GM23338 (cell line): Measurements from ENCODE around the gene PHKA2. TPM values are rescaled to one million over a fixed set of nuclear protein-coding genes. Genes with fewer than 3 reads are reported as not detected.

ENCODE experiments used
- ATAC-seq: fragments of 200-7000 bp; cut with Tn5 transposase; 3 replicates; pipeline ENCODE4 v1.9.1; 2020
- DNase-seq: peaks from one replicate; pipeline ENCODE4 v3.0.0-alpha.2; 2015; ENCODE audit warnings: low spot score
- H2AFZ ChIP-seq: fragments of 200-600 bp; sonication (generic); 2 replicates; pipeline ENCODE4 v1.8.0; 2016; ENCODE audit warnings: antibody characterized with exemption, mild to moderate bottlenecking, moderate library complexity
- H3F3A ChIP-seq: fragments of 200-600 bp; sonication (generic); replicated peaks from 2 replicates; pipeline ENCODE4 v1.8.0; 2017; ENCODE audit warnings: antibody characterized with exemption, mixed run types, low read depth
- H3K27ac ChIP-seq: fragments of 200-600 bp; sonication (generic); 2 replicates; pipeline ENCODE4 v1.6.1; 2016; ENCODE audit warnings: low read depth
- H3K27me3 ChIP-seq: fragments of 200-600 bp; sonication (generic); 2 replicates; pipeline ENCODE4 v1.8.0; 2016; ENCODE audit warnings: mild to moderate bottlenecking, mixed run types, moderate library complexity; ENCODE audit not compliant: insufficient read depth
- H3K36me3 ChIP-seq: fragments of 200-600 bp; sonication (generic); 2 replicates; pipeline ENCODE4 v1.8.0; 2016; ENCODE audit warnings: mild to moderate bottlenecking; ENCODE audit not compliant: insufficient read depth
- H3K4me1 ChIP-seq: fragments of 200-600 bp; sonication (generic); 2 replicates; pipeline ENCODE4 v1.8.0; 2016; ENCODE audit warnings: mild to moderate bottlenecking, moderate library complexity; ENCODE audit not compliant: insufficient read depth
- H3K4me2 ChIP-seq: fragments of 200-600 bp; sonication (generic); 2 replicates; pipeline ENCODE4 v1.7.1; 2017; ENCODE audit warnings: mixed run types
- H3K4me3 ChIP-seq: fragments of 200-600 bp; sonication (generic); 2 replicates; pipeline ENCODE4 v1.6.1; 2016; ENCODE audit warnings: mixed run types
- H3K79me2 ChIP-seq: fragments of 200-600 bp; sonication (generic); replicated peaks from 2 replicates; pipeline ENCODE4 v1.8.0; 2017; ENCODE audit warnings: mild to moderate bottlenecking; ENCODE audit not compliant: insufficient read depth
- H3K9me2 ChIP-seq: fragments of 200-600 bp; sonication (generic); 2 replicates; pipeline ENCODE4 v1.8.0; 2017; ENCODE audit not compliant: insufficient read depth
- H4K20me1 ChIP-seq: fragments of 200-600 bp; sonication (generic); replicated peaks from 2 replicates; pipeline ENCODE4 v1.8.0; 2017; ENCODE audit warnings: mild to moderate bottlenecking; ENCODE audit not compliant: insufficient read depth
- H3K27ac Mint-ChIP-seq: 2 replicates; pipeline ENCODE4 v1.8.0; 2020; ENCODE audit warnings: inconsistent platforms, mild to moderate bottlenecking, moderate library complexity, mixed read lengths
- H3K27me3 Mint-ChIP-seq: 3 replicates; pipeline ENCODE4 v1.8.0; 2022; ENCODE audit warnings: low read depth, mild to moderate bottlenecking, moderate library complexity, mixed read lengths, inconsistent platforms; ENCODE audit not compliant: insufficient read depth, poor library complexity
- H3K36me3 Mint-ChIP-seq: 3 replicates; pipeline ENCODE4 v1.8.0; 2021; ENCODE audit warnings: low read depth, mild to moderate bottlenecking, inconsistent platforms, moderate library complexity, mixed read lengths
- H3K4me1 Mint-ChIP-seq: 3 replicates; pipeline ENCODE4 v1.8.0; 2020; ENCODE audit warnings: mild to moderate bottlenecking, inconsistent platforms, mixed read lengths
- H3K4me3 Mint-ChIP-seq: 3 replicates; pipeline ENCODE4 v1.8.0; 2021; ENCODE audit warnings: moderate library complexity, mild to moderate bottlenecking, inconsistent platforms, mixed read lengths
- H3K9me3 Mint-ChIP-seq: 3 replicates; pipeline ENCODE4 v1.8.0; 2020; ENCODE audit warnings: moderate library complexity, mild to moderate bottlenecking, inconsistent platforms, mixed read lengths
- CREB1 ChIP-seq: fragments of 250-450 bp; sonication (Bioruptor Pico); IDR thresholded peaks from 2 replicates; pipeline ENCODE4 v1.5.0; 2020; ENCODE audit warnings: low read depth, mild to moderate bottlenecking, moderate library complexity
- EZH2 ChIP-seq: fragments of 200-600 bp; sonication (generic); IDR thresholded peaks from one replicate; pipeline ENCODE4 v1.8.0; 2017; ENCODE audit warnings: antibody characterized with exemption, mild to moderate bottlenecking, low read depth; ENCODE audit not compliant: unreplicated experiment
- JUNB ChIP-seq: IDR thresholded peaks from one replicate; pipeline ENCODE4 v1.6.1; 2016; ENCODE audit warnings: antibody characterized with exemption; ENCODE audit not compliant: unreplicated experiment
- NANOG ChIP-seq: IDR thresholded peaks from 2 replicates; pipeline ENCODE4 v1.6.1; 2016; ENCODE audit warnings: antibody characterized with exemption, borderline replicate concordance
- POLR2AphosphoS5 ChIP-seq: IDR thresholded peaks from 2 replicates; pipeline ENCODE4 v1.6.1; 2016; ENCODE audit warnings: antibody characterized with exemption, low read depth
- STAT1 ChIP-seq: IDR thresholded peaks from one replicate; pipeline ENCODE4 v1.6.1; 2016; ENCODE audit warnings: antibody characterized with exemption; ENCODE audit not compliant: unreplicated experiment
- ZNF331 ChIP-seq: fragments of 250-450 bp; sonication (Bioruptor Pico); IDR thresholded peaks from 2 replicates; pipeline ENCODE4 v1.5.0; 2020; ENCODE audit warnings: low read depth, mild to moderate bottlenecking, moderate library complexity
- polyA plus RNA-seq: library from polyadenylated mRNA; unstranded; fragments of >200 nt; fragmentation: Nextera tagmentation; extraction: Ambion mirVana; gene quantifications from 2 replicates; pipeline ENCODE4 v1.2.1, GENCODE V29; 2016
- total RNA-seq: library from RNA; depleted of rRNA; stranded (reverse); fragments of >200 nt; shearing (Covaris generic); gene quantifications from 2 replicates; pipeline ENCODE4 v1.2.3, GENCODE V29; 2014
- TF ChIP-seq, protein P1 (sequence below): fragments of 250-450 bp; sonication (Bioruptor Pico); IDR thresholded peaks from 2 replicates; pipeline ENCODE4 v1.5.0; 2020; ENCODE audit warnings: mild to moderate bottlenecking, moderate library complexity
- TF ChIP-seq, protein P2 (sequence below), 2 experiments: fragments of 200-600 bp in 1 of 2; sonication (generic) in 1 of 2; conservative IDR thresholded peaks; 2 replicates each; pipeline versions ENCODE4 v1.5.1 to v1.6.1; 2016 to 2017; ENCODE audit warnings: antibody characterized with exemption in 2 of 2, low read depth in 2 of 2, mild to moderate bottlenecking in 2 of 2, moderate library complexity in 1 of 2
- TF ChIP-seq, protein P3 (sequence below): IDR thresholded peaks from 2 replicates; pipeline ENCODE4 v1.6.1; 2016; ENCODE audit warnings: antibody characterized with exemption

PHKA2 gene
- total and polyA plus RNA-seq, 2 experiments from 2014 or later: 8.0 to 23.9 TPM

DNA sequence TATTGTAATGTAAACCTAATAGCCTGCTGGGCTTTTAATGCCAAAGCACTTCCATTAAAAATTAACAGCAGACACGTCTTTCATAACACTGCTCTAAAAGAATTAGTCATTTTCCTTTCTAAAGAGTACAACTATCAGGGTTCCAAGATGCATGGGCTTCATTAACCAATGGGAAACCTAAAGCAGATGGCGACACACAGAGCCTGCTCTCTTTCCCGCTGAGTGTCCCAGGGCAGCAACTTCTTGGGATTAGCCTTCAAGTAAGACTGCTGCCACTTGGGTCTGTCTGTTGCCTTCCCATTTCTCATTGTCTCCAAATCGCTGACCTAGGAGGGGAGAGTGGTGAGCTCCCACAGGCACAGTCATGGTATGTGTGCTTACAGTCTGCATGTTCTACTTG lies 14.0 kb upstream of the PHKA2 start:
- Histone ChIP-seq H3F3A (no peaks in the 10 kb centered on the region), H3K9me2 (no peaks in the 10 kb centered on the region), H3K4me2 (0 out of 2 replicates have a peak overlapping the region, but pooled peaks have one; percentile 27), H4K20me1 (no peaks in the 10 kb centered on the region), H3K36me3 (no peaks in the 10 kb centered on the region), H3K27ac (peak overlapping the region; percentile 23; the same call in 1 of the 2 replicates), H3K4me3 (no peak overlapping the region), H3K4me1 (peaks cover 32% of the 10 kb centered on the region; the same call in 1 of the 2 replicates), H3K79me2 (no peaks in the 10 kb centered on the region), H3K27me3 (no peaks in the 10 kb centered on the region), H2AFZ (no peak overlapping the region)
- peaks cover 23% of the 10 kb centered on the region for H3K4me1 Mint-ChIP-seq
- ATAC-seq (peak; percentile 94), DNase-seq (peak; percentile 46)
- H3K27ac Mint-ChIP-seq: peak overlapping the region; percentile 91; the same call in 1 of the 2 replicates
- H3K36me3 Mint-ChIP-seq: peaks cover 4% of the 10 kb centered on the region; the same call in 1 of the 3 replicates
- H3K27me3 Mint-ChIP-seq: no peaks in the 10 kb centered on the region
- TF ChIP-seq NANOG (peak; percentile 40; the same call in 1 of the 2 replicates), JUNB (no peak)
- H3K9me3 Mint-ChIP-seq: no peaks in the 10 kb centered on the region
- H3K4me3 Mint-ChIP-seq: peak overlapping the region; percentile 46; the same call in 2 of the 3 replicates

DNA sequence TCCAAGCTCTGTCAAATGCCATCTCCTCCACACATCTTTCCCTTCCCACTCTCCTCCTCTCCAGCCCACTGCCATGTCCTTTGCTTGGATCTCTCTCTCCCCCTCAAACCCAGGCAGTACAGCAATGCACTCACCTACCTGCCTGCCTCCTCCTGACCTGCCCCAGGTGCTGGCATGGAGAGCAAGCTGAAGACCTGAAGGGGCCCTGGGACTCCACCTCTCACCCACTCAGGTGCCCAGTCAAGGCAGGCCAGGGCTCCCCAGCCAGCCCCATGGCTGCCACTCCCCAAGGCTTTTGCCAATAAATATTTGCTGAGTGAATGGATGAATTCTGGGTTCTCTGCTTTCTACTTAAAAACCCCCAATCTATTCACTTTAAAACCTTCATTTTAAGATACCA lies 12.6 kb upstream of the PHKA2 start:
- no peak for DNase-seq
- H2AFZ ChIP-seq: no peak overlapping the region
- H3K27ac Mint-ChIP-seq: 0 out of 2 replicates have a peak overlapping the region, but pooled peaks have one; percentile 67
- no peak for TF ChIP-seq ZNF331 (CRISPR knock-in tag)
- TF ChIP-seq, protein P1, sequence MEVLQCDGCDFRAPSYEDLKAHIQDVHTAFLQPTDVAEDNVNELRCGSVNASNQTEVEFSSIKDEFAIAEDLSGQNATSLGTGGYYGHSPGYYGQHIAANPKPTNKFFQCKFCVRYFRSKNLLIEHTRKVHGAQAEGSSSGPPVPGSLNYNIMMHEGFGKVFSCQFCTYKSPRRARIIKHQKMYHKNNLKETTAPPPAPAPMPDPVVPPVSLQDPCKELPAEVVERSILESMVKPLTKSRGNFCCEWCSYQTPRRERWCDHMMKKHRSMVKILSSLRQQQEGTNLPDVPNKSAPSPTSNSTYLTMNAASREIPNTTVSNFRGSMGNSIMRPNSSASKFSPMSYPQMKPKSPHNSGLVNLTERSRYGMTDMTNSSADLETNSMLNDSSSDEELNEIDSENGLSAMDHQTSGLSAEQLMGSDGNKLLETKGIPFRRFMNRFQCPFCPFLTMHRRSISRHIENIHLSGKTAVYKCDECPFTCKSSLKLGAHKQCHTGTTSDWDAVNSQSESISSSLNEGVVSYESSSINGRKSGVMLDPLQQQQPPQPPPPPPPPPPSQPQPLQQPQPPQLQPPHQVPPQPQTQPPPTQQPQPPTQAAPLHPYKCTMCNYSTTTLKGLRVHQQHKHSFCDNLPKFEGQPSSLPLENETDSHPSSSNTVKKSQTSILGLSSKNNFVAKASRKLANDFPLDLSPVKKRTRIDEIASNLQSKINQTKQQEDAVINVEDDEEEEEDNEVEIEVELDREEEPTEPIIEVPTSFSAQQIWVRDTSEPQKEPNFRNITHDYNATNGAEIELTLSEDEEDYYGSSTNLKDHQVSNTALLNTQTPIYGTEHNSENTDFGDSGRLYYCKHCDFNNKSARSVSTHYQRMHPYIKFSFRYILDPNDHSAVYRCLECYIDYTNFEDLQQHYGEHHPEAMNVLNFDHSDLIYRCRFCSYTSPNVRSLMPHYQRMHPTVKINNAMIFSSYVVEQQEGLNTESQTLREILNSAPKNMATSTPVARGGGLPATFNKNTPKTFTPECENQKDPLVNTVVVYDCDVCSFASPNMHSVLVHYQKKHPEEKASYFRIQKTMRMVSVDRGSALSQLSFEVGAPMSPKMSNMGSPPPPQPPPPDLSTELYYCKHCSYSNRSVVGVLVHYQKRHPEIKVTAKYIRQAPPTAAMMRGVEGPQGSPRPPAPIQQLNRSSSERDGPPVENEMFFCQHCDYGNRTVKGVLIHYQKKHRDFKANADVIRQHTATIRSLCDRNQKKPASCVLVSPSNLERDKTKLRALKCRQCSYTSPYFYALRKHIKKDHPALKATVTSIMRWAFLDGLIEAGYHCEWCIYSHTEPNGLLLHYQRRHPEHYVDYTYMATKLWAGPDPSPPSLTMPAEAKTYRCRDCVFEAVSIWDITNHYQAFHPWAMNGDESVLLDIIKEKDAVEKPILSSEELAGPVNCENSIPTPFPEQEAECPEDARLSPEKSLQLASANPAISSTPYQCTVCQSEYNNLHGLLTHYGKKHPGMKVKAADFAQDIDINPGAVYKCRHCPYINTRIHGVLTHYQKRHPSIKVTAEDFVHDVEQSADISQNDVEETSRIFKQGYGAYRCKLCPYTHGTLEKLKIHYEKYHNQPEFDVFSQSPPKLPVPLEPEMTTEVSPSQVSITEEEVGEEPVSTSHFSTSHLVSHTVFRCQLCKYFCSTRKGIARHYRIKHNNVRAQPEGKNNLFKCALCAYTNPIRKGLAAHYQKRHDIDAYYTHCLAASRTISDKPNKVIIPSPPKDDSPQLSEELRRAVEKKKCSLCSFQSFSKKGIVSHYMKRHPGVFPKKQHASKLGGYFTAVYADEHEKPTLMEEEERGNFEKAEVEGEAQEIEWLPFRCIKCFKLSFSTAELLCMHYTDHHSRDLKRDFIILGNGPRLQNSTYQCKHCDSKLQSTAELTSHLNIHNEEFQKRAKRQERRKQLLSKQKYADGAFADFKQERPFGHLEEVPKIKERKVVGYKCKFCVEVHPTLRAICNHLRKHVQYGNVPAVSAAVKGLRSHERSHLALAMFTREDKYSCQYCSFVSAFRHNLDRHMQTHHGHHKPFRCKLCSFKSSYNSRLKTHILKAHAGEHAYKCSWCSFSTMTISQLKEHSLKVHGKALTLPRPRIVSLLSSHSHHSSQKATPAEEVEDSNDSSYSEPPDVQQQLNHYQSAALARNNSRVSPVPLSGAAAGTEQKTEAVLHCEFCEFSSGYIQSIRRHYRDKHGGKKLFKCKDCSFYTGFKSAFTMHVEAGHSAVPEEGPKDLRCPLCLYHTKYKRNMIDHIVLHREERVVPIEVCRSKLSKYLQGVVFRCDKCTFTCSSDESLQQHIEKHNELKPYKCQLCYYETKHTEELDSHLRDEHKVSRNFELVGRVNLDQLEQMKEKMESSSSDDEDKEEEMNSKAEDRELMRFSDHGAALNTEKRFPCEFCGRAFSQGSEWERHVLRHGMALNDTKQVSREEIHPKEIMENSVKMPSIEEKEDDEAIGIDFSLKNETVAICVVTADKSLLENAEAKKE: no peak
- TF ChIP-seq EZH2: no peak
- TF ChIP-seq, protein P2, sequence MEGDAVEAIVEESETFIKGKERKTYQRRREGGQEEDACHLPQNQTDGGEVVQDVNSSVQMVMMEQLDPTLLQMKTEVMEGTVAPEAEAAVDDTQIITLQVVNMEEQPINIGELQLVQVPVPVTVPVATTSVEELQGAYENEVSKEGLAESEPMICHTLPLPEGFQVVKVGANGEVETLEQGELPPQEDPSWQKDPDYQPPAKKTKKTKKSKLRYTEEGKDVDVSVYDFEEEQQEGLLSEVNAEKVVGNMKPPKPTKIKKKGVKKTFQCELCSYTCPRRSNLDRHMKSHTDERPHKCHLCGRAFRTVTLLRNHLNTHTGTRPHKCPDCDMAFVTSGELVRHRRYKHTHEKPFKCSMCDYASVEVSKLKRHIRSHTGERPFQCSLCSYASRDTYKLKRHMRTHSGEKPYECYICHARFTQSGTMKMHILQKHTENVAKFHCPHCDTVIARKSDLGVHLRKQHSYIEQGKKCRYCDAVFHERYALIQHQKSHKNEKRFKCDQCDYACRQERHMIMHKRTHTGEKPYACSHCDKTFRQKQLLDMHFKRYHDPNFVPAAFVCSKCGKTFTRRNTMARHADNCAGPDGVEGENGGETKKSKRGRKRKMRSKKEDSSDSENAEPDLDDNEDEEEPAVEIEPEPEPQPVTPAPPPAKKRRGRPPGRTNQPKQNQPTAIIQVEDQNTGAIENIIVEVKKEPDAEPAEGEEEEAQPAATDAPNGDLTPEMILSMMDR (conservative IDR thresholded peaks at IDR 0.05; ENCODE audit: low read depth in 2 of 2): no peak
- TF ChIP-seq CREB1: no peak
- no peak for TF ChIP-seq NANOG
- TF ChIP-seq POLR2AphosphoS5: no peak
- TF ChIP-seq STAT1: no peak
- TF ChIP-seq, protein P3, sequence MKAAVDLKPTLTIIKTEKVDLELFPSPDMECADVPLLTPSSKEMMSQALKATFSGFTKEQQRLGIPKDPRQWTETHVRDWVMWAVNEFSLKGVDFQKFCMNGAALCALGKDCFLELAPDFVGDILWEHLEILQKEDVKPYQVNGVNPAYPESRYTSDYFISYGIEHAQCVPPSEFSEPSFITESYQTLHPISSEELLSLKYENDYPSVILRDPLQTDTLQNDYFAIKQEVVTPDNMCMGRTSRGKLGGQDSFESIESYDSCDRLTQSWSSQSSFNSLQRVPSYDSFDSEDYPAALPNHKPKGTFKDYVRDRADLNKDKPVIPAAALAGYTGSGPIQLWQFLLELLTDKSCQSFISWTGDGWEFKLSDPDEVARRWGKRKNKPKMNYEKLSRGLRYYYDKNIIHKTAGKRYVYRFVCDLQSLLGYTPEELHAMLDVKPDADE: no peak
- no peak for TF ChIP-seq JUNB

More for the DNA sequence above, 12.6 kb upstream of the PHKA2 start:
- Mint-ChIP-seq H3K27me3 (no peaks in the 10 kb centered on the region), H3K4me1 (peaks cover 23% of the 10 kb centered on the region), H3K4me3 (no peak overlapping the region; the same call in 2 of the 3 replicates), H3K9me3 (no peaks in the 10 kb centered on the region), H3K36me3 (peaks cover 3% of the 10 kb centered on the region; the same call in 1 of the 3 replicates)
- H3K4me1 ChIP-seq: peaks cover 32% of the 10 kb centered on the region; the same call in 1 of the 2 replicates
- H4K20me1 ChIP-seq: no peaks in the 10 kb centered on the region
- H3K4me2 ChIP-seq: no peak overlapping the region
- H3K79me2 ChIP-seq: no peaks in the 10 kb centered on the region
- H3K27ac ChIP-seq: no peak overlapping the region
- no peaks in the 10 kb centered on the region for H3K27me3 ChIP-seq
- no peaks in the 10 kb centered on the region for H3K9me2 ChIP-seq
- no peaks in the 10 kb centered on the region for H3K36me3 ChIP-seq
- H3F3A ChIP-seq: no peaks in the 10 kb centered on the region
- peak; percentile 33; the same call in 2 of the 3 replicates for ATAC-seq
- no peak overlapping the region for H3K4me3 ChIP-seq
